Myometrial cell (primary cell): Measurements from ENCODE around the gene PRDX6. TPM values are rescaled to one million over a fixed set of nuclear protein-coding genes. Genes with fewer than 3 reads are reported as not detected.

Experiments
- total RNA-seq: library from RNA; depleted of rRNA; stranded (reverse); fragments of >200 nt; gene quantifications from 2 replicates; pipeline ENCODE4 v1.2.3, GENCODE V29; 2015

PRDX6 gene
- 502 TPM in 2 replicates for total RNA-seq

DNA sequence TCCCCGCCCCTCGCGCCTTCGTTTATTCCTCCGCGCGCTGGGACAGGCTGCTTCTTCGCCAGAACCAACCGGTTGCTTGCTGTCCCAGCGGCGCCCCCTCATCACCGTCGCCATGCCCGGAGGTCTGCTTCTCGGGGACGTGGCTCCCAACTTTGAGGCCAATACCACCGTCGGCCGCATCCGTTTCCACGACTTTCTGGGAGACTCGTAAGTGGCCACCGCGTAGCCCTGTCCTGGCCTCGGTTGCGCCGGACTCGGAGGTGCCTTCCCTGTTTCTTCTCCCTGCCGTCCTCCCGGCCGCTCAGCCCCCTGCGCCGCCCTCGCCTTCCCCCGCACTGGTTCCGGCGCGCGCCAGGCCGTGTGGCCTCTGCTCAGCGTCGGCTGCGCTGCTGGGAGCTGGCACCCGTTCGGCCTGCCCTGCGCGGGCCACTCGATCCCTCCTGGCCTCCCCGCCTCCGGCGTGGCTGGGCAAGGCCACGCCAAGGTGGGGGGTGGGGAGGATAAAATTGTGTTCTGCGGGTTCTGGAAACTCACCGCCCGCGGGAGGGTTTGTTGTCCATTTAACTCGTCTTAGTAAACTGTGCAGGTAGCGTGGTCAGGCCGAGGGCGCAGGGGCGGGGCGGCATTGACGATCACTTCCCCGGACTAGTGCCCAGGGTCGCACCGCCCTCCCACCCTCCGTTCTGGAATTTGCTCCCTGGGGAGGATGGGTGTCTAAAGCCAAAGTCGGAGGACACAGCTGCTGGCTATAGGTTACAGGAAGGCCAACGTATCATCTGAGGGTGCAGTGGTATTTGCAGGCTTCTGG lies at the start of gene PRDX6:
PRDX6 (plus strand) TSS at position 50 of the 808 bp plus-strand sequence; CDS start at position 113, 63 bp downstream.

Other genes starting within 250 kb of the PRDX6 start
- gene SLC9C2, start 125.7 kb downstream of the PRDX6 start, total RNA-seq, result not detected in 2 replicates
- not detected in 2 replicates for gene TEX50, start 158.0 kb downstream of the PRDX6 start, total RNA-seq
- gene ANKRD45, start 192.5 kb downstream of the PRDX6 start, total RNA-seq, result 0.53 TPM in 1 of 2 replicates, not detected in the other
- gene KLHL20, start 237.6 kb downstream of the PRDX6 start, total RNA-seq, result 22.2 and 24.5 TPM in 2 replicates